ENCODE data around the gene COTL1. TPM values are rescaled to one million over a fixed set of nuclear protein-coding genes. Genes with fewer than 3 reads are reported as not detected.

The COTL1 gene
- 10 to 100 TPM; 20.1 to 93.8 (median 56.8) TPM for total RNA-seq
- polyA plus RNA-seq = 10 to 100 TPM; 45.4 to 54.5 (median 53.0) TPM
- long read RNA-seq, donor 1, transcript COTL1-201 (4 exons, 1,843 nt) = major isoform, 14 of 14 reads
- long read RNA-seq, donor 1, partial matches to known transcripts = 0 of 14 reads
- long read RNA-seq, donor 1, other reads (novel, unspliced or antisense) = 0 of 14 reads
- long read RNA-seq, donor 2, transcript COTL1-201 (4 exons, 1,843 nt) = major isoform, 13 of 15 reads
- long read RNA-seq, donor 2, partial matches to known transcripts = 0 of 15 reads
- long read RNA-seq, donor 2, other reads (novel, unspliced or antisense) = 0 of 15 reads
- long read RNA-seq, donor 3, transcript COTL1-201 (4 exons, 1,843 nt) = major isoform, 11 of 11 reads
- long read RNA-seq, donor 3, partial matches to known transcripts = 0 of 11 reads
- long read RNA-seq, donor 3, other reads (novel, unspliced or antisense) = 0 of 11 reads
- long read RNA-seq, donor 4, transcript COTL1-201 (4 exons, 1,843 nt) = major isoform, 76 of 84 reads
- long read RNA-seq, donor 4, partial matches to known transcripts = 2 of 84 reads
- long read RNA-seq, donor 4, other reads (novel, unspliced or antisense) = 6 of 84 reads
- long read RNA-seq, donor 5, transcript COTL1-201 (4 exons, 1,843 nt) = major isoform, 215 of 250 reads
- long read RNA-seq, donor 5, partial matches to known transcripts = 22 of 250 reads
- long read RNA-seq, donor 5, other reads (novel, unspliced or antisense) = 13 of 250 reads
- long read RNA-seq, donor 6, transcript COTL1-201 (4 exons, 1,843 nt) = major isoform, 24 of 30 reads
- long read RNA-seq, donor 6, partial matches to known transcripts = 5 of 30 reads
- long read RNA-seq, donor 6, other reads (novel, unspliced or antisense) = 1 of 30 reads
- long read RNA-seq, donor 7, transcript COTL1-201 (4 exons, 1,843 nt) = major isoform, 5 of 6 reads
- long read RNA-seq, donor 7, partial matches to known transcripts = 0 of 6 reads
- long read RNA-seq, donor 7, other reads (novel, unspliced or antisense) = 0 of 6 reads
- long read RNA-seq, donor 8, transcript COTL1-201 (4 exons, 1,843 nt) = major isoform, 39 of 39 reads
- long read RNA-seq, donor 8, partial matches to known transcripts = 0 of 39 reads
- long read RNA-seq, donor 8, other reads (novel, unspliced or antisense) = 0 of 39 reads
- long read RNA-seq, donor 9, transcript COTL1-201 (4 exons, 1,843 nt) = major isoform, 12 of 12 reads
- long read RNA-seq, donor 9, partial matches to known transcripts = 0 of 12 reads
- long read RNA-seq, donor 9, other reads (novel, unspliced or antisense) = 0 of 12 reads
- long read RNA-seq, donor 10, transcript COTL1-201 (4 exons, 1,843 nt) = major isoform, 9 of 10 reads
- long read RNA-seq, donor 10, partial matches to known transcripts = 0 of 10 reads
- long read RNA-seq, donor 10, other reads (novel, unspliced or antisense) = 0 of 10 reads

GRCh38 chr16:84617791-84618580 is at the start of gene COTL1:
TSS of gene COTL1 (minus strand) at chr16:84618078. CDS start at chr16:84617914, 164 bp downstream.
- TF ChIP-seq POLR2A (IDR thresholded peaks at IDR 0.05) (peak; percentile 74 to 78), CTCF (IDR thresholded peaks at IDR 0.05) (no peak)
- Histone ChIP-seq H3K27me3 (no peaks in the 10 kb centered on the region), H3K36me3 (replicated peaks in 1 of 2) (peaks cover 0 to 4% of the 10 kb centered on the region in 2 donors), H3K9me3 (replicated peaks in 1 of 3) (no peaks in the 10 kb centered on the region), H3K4me3 (peak within 1 kb of the TSS in 3 of 4 donors; percentile 44 to 89 (median 59)), H3K4me1 (replicated peaks in 1 of 2) (peaks cover 0 to 36% of the 10 kb centered on the region in 2 donors), H3K27ac (peak within 1 kb of the TSS in 3 of 5 donors; percentile 60 to 89 (median 69))
- DNase-seq = peak; percentile 96 to 98 (median 97)
- 0 to 1% (median 0%) methylated on average over 8 to 75 of the region's 76 CpGs for WGBS, 4 donors
- intact Hi-C loops (cut with DNase I) = loop anchor here in 1 of 2 donors (5.0 kb wide), 1 partner anchor 106 kb away; no protein-coding TSS in a partner anchor

- H3K4me3 ChIP-seq = no peak overlapping the region
- intact Hi-C loops (cut with DNase I) = no loop called here
- H3K36me3 ChIP-seq (replicated peaks in 1 of 2) = peaks cover 0 to 45% of the 10 kb centered on the region in 2 donors
- WGBS, 4 donors = 82 to 97% (median 94%) methylated on average over 5 to 7 of the region's 7 CpGs
- no peaks in the 10 kb centered on the region for H3K4me1 ChIP-seq (replicated peaks in 1 of 2)
- H3K9me3 ChIP-seq (replicated peaks in 1 of 3) = no peaks in the 10 kb centered on the region
- DNase-seq = no peak
- H3K27me3 ChIP-seq = no peaks in the 10 kb centered on the region
- TF ChIP-seq CTCF (IDR thresholded peaks at IDR 0.05) (no peak), POLR2A (IDR thresholded peaks at IDR 0.05) (no peak)
- no peak overlapping the region for H3K27ac ChIP-seq
These were observed 48.0 kb upstream of the COTL1 start for GRCh38 chr16:84665843-84666242.

- H3K27ac ChIP-seq = no peak overlapping the region
- H3K36me3 ChIP-seq (replicated peaks in 1 of 2) = peaks cover 0 to 50% of the 10 kb centered on the region in 2 donors
These were observed 47.5 kb upstream of the COTL1 start for GRCh38 chr16:84665359-84665758.

More at GRCh38 chr16:84665359-84665758, 47.5 kb upstream of the COTL1 start:
- 89 to 100% (median 93%) methylated on average over 2 of the region's 2 CpGs for WGBS, 4 donors
- intact Hi-C loops (cut with DNase I) = no loop called here
- Histone ChIP-seq H3K4me1 (replicated peaks in 1 of 2) (no peaks in the 10 kb centered on the region), H3K9me3 (replicated peaks in 1 of 3) (no peaks in the 10 kb centered on the region), H3K27me3 (no peaks in the 10 kb centered on the region), H3K4me3 (no peak overlapping the region)
- no peak for DNase-seq
- TF ChIP-seq CTCF (IDR thresholded peaks at IDR 0.05) (no peak), POLR2A (IDR thresholded peaks at IDR 0.05) (no peak)

Measured in adrenal gland (tissue), 19 donors.